GM18505 (cell line): ENCODE results near the gene CEACAM4.

ENCODE experiments used
- ATAC-seq: cut with Tn5 transposase; IDR thresholded peaks from one replicate; pipeline ENCODE4 v1.9.1; 2021; ENCODE audit not compliant: unreplicated experiment
- POLR2A ChIP-seq: IDR thresholded peaks from 4 replicates; pipeline ENCODE4 v1.6.1; 2011; ENCODE audit warnings: borderline replicate concordance; ENCODE audit not compliant: insufficient read depth, insufficient read length; ENCODE audit errors: extremely low read depth

CEACAM4 gene

DNA sequence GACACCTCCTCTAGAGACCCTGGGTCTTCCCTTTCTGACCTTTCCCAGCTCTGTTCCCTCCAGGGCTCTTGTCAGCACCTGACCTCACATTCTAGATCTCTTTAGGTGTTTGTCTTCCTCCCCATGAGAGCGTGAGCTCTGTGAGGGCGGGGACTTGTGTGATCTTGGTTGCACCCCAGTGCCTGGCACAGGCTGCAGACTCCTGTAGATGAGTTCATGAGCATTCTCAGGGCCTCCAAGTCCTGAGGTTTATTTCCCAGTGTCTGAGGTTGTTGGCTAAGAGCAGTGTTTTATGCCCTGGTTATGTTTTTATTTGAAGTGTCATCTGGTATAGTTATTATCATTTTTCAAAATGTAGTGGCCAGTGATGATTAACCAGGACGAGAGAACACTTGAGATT is 596 bp downstream of the CEACAM4 start:
- ATAC-seq, result no peak
- TF ChIP-seq POLR2A, result no peak

DNA sequence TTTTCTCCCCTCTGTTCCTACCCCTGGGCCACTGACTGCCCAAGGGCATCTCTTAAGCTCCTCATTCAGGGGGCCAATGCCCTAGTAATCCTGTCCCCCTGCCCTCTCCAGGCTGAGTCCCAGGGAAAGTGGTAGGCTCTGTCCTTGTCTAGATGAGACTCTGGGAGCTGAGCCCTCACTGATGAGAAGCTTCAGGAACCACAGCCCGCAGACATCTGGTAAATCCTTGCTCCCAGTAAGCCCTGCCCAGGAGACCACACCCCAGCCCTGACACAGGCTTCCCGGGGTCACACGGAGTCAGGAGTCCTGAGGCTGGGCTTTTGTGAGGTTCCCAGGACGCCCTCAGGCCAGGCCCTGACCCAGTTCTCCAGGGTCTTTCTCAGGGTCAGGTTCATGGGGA is 1.9 kb downstream of the CEACAM4 start:
- TF ChIP-seq POLR2A, result no peak
- ATAC-seq, result no peak

DNA sequence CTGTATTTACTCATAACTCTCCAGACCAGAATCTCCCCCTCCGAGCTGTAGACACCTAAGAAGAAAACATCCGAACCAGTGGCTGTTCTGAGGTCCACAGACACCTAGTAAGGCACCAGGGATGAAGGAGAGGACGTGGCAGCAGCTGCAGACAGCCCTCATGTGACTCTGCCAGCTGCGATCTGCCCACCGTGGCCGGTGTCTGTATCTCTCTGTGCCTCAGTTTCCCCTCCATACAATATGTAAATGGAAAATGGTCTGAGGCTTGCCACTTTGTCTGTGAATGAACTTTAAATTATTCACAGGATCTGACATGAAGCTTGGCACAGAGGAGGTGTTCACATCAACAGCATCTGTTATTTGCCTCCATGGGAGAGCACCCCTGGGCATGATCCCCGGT is 2.4 kb downstream of the CEACAM4 start:
- no peak for ATAC-seq
- no peak for TF ChIP-seq POLR2A

DNA sequence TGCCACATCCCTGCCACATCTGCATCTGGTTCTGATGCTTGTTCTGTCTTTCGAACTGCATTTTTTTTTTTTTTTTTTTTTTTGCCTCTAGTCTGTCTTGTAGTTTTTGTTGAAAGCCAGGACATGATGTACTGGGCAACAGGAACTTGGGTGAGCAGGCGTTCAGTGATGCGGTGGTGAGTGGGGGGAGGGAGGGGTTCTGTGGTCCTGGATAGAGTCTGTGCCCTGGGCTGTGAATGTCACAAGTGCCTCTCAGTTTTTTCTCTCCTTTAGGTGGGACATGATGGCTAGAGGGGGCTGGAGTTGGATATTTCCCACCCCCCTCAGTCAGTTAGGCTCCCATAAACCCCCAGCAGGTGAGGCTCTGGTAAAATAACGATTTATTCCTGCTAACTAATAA is 3.5 kb downstream of the CEACAM4 start:
- TF ChIP-seq POLR2A, result no peak
- no peak for ATAC-seq

DNA sequence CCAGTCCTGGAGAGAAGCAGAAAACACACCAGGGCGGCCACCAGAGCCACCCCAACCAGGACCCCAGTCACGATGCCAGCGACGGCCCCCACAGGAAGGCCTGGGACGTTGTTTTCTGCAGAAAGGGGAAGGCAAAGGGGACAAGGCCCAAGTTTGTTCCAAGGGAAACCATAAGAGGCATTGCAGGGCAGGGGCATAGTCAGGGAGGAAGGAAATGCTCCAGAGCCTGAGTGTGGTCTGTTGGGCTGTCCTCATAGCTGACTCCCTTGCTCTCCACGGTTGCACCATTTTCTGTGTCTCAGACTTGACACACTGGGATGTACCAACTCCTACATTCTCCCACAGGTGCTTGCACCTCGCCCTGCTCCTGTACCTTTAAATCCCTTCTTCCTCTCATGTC is 5.2 kb downstream of the CEACAM4 start:
- ATAC-seq, result no peak

DNA sequence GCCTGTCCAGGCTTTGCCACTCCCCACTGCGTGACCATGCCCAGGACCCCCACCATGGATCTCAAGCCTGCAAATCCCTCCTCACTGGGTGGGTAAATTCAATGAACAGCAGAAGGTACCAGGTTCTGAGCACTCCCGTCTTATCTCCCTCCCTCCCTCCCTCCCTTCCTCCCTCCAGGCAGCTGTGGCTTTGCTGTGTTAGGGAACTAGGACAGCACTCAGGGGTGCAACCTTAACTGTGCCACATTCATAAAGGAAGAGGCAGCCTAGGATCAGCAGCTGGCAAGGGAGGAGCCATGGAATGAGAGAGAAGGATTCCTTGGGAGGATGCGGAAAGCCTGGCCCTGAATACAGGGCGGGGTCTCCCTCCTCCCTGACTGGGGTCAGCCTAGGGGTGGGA is 5.6 kb downstream of the CEACAM4 start:
- TF ChIP-seq POLR2A, result no peak
- ATAC-seq, result no peak

More for the DNA sequence above, 5.2 kb downstream of the CEACAM4 start:
- no peak for TF ChIP-seq POLR2A

DNA sequence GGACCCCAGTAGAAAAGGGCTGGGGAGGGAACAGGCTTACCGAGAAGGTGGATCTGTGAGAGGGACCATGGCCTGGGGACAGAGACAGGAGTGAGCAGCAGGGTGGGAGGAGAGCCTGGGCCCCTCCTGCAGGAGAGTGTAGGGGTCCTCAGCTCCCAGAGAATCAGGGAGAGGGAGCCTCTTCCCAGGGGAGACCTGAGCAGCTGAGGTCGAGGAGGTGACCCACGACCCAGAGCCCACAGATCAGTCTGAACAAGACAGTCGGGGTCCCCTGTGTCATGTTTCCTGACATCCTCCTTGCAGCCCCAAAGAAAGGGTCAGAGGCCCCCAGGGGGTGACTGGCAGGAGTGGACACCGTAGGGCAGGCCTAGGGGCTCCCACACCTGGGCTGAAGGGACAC is 6.7 kb downstream of the CEACAM4 start:
- no peak for ATAC-seq
- no peak for TF ChIP-seq POLR2A

DNA sequence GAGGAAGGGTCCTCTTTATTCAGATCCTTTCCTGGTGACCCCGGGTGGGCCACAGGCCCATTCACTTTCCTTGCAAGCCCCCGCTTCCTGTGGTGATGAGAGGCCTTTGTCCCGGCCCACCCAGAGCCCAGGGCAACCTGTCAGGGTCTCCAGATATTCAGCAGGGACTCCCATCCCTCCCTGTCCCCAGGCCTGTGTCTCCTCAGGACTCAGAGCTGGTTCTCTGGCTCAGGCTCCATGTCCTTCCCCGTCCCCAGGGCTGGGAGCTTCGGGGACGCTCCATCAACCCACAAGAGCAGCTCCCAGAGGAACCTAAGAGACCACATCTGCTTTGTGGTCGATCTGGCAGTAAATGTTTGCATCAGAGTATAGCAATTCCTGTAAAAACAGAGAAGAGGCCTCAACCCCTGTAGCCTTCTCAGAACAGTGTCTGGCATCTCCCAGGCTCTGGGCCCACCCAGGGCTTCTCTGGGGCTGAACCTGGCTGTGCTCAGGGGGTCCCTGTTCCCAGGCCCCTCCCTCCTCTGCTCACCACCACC is 7.8 kb downstream of the CEACAM4 start:
- ATAC-seq, result no peak
- no peak for TF ChIP-seq POLR2A

DNA sequence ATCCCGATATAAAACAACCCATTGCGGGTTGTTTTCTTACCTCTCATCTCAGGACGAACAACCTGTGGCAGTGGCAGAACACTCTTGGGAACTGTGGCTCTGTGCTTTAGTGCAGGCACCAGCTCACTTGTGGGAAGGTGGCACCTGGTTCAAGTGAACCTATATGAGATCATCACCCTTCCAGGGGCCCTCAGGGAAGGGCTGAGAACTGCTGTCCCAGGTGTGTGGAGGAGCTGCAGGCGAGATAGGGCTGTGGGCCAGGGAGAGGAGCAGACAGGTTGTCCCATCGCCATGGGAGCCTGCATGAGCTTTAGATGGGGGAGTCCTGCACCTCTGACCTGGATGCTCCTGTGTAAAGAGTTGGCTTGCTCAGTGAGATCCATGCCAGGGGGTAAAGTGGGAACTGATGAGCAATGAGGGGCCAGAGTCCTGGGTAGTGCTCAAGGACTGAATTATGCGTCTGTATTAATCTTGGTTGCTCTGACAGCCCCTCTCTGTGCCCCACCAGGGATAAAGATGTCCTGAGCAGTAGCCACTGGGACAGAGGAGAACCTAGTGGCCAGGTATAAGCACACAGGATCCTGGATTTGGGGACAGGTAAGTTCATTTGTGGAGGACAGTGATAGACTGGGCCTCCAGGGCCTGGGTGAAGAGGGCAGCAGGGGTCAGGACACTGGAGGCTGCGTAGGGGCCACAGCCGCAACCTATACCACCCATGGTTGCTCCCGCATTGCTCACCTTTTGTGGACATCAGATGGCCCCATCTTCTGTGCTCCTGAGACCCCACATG is 8.7 kb downstream of the CEACAM4 start:
- ATAC-seq, result no peak
- TF ChIP-seq POLR2A, result no peak

DNA sequence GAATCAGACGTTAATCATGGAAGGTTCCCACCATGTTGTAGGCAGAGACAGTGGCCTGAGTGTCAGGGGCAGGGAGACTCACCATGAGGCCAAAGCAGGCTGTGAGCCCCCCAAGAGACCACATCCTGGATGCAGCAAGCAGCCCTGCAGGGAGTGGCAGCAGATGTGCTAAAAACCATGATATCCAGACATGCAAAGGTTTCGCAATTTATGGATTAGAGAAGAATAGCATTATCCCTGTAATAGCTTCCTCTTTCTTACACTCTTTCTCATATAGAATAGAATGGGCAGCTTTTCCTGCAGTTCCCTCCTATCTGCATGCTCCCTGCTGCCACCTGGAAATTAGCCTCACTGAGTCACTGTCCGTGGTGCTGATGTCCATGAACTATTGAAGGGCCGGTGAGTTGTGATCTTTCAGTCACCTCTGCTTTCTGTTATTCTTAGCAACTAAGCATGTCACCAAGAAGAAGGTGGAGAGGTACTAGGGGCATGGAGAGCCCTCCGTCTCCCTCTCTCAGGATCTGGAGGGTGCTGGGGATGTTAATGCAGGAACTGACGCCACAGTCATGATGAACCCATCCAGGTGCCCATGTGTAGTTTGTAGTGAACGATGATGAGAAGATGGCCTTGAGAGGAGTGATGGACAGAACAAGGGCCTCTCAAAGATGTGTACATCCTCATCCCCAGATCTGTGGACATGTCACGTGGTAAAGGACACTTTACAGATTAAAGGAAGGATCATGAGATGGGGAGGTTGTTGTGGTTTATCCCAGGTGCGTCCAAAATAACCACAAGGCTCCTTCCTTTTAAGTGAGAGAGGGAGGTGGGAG is 9.9 kb downstream of the CEACAM4 start:
- no peak for ATAC-seq
- TF ChIP-seq POLR2A, result no peak

DNA sequence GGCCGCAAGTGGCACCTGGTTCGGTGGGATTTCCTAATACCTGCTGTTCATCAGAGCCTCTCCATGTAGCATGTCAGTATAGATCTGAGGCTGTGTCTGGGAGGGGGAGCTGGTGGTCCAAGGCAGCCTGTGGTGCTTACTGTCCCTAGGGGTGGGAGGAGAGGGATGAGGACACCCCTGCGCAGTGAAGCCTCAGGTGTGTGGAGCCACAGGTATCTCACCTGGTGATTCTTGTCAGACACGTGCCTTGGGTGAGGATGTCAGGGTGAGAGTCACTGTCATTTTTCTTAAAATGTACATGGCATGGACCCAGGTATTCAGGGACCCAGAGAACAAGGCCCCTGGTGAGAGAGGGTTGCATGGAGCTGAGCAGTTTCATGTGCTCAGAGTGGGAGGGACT is 11.7 kb downstream of the CEACAM4 start:
- no peak for TF ChIP-seq POLR2A
- ATAC-seq, result no peak

DNA sequence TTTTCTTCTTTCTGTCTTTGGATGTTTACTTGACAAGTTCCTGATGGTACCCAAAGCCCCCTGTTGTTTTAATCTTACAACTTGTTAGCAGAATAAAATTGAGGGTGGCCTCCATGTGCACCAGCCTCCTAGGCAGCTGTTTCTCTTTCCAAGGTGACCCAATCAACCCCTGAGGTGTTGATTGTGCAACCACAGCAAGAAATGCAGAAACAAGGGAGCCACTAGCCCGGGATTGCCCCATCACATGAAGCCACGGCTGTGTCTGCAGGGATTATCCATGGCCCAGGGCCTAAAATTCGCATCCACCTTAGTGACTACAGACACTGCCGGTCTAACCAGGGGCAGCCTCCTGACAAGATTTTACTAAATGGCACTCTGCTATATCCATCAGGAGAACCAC is 14.4 kb downstream of the CEACAM4 start:
- TF ChIP-seq POLR2A, result no peak
- ATAC-seq, result no peak

DNA sequence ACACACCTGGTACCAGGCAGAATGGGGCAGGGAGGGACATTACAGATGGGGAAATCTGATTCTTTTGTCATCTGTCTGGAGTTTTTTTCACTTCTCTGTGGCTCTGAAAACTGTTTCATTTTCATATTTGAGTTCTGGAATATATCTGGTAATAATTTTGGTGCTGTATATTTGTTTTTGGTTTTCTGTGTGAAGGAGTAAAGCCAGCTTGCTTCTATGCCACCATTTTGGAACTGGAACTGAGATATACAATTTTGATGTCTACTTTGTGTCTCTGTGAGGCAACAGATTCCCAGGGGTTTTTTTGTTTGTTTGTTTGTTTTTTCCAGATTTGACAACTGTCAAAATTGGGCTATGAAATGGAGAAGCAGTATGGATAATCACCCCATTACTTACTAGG is 16.1 kb downstream of the CEACAM4 start:
- TF ChIP-seq POLR2A, result no peak
- no peak for ATAC-seq

DNA sequence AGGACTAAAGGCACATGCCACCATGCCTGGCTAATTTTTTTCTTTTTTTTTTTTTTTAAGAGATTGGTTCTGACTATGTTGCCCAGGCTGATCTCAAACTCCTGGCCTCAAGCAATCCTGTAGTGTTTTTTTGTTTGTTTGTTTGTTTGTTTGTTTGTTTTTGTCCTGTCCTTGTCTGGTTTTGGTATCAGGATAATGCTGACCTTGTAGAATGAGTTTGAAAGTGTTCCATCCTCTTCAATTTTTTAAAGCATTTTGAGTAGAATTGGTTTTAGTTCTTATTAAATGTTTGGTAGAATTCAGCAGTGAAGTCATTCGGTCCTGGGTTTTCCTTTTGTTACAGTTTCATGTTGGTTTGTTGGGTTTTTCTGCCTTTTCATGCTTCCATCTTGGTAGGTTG is 19.2 kb downstream of the CEACAM4 start:
- TF ChIP-seq POLR2A, result no peak
- ATAC-seq, result no peak

DNA sequence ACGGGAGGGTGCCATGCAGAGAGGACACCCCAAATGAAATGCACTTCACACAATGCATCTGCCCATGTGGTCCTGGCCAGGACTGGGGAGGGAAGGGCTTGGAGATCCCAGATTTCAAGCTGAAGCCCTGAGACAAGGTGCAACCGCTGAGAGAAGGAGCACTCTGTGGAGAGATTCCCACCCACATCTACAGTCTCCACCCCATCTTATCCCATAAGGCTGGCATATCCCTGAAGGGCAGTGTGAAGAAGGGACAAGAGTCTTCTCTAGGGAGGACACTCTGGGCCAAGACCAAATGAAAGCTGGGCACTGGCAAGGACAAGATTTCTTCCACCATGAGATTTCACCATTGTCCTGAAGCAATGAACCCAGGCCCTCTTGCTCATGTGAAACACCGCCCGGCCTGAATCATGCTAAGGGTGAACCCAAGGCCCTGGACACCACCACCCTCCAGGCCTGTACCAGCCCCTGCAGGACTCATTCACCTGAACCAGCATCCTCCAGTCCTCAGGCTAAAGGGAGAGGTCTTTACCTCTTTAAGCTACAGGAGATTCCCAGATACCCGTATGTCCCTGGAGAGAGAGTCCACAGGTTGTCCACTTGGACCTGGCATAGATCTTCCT is 20.5 kb downstream of the CEACAM4 start:
- TF ChIP-seq POLR2A, result no peak
- ATAC-seq, result no peak
